Measurements from ENCODE around the gene ARL2BP. TPM values are rescaled to one million over a fixed set of nuclear protein-coding genes. Genes with fewer than 3 reads are reported as not detected.

The ARL2BP gene
- total and polyA plus RNA-seq, 7 donors = 28.6 to 85.6 (median 64.7) TPM

DNA sequence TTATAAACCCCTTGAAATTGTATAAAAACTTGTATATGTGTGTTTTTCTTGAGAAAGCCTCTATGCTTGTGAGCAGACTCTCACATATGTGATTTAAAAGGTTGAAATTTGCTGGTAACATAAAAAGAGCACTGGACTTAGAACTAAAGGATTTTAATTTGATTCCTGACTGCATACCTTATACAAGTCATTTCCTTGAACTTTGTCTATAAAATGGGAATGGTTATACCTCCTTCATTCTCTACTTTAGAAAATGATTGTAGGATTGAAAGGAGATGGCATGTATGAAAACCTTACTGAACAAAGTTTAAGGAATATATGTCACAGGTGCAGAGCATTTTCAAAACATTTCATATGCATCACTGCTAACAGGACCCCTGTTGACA is 10.4 kb upstream of the ARL2BP start:
- Histone ChIP-seq H3K27me3 (no peaks in the 10 kb centered on the region), H3K4me3 (no peak overlapping the region), H3K4me1 (no peaks in the 10 kb centered on the region), H3K27ac (no peak overlapping the region), H3K9me3 (no peaks in the 10 kb centered on the region), H3K36me3 (peaks cover 41 to 100% (median 56%) of the 10 kb centered on the region in 4 donors)
- TF ChIP-seq POLR2AphosphoS5 (IDR thresholded peaks at IDR 0.05) (no peak), POLR2A (IDR thresholded peaks at IDR 0.05) (no peak), EP300 (IDR thresholded peaks at IDR 0.05) (no peak)
- TF ChIP-seq, protein P1, sequence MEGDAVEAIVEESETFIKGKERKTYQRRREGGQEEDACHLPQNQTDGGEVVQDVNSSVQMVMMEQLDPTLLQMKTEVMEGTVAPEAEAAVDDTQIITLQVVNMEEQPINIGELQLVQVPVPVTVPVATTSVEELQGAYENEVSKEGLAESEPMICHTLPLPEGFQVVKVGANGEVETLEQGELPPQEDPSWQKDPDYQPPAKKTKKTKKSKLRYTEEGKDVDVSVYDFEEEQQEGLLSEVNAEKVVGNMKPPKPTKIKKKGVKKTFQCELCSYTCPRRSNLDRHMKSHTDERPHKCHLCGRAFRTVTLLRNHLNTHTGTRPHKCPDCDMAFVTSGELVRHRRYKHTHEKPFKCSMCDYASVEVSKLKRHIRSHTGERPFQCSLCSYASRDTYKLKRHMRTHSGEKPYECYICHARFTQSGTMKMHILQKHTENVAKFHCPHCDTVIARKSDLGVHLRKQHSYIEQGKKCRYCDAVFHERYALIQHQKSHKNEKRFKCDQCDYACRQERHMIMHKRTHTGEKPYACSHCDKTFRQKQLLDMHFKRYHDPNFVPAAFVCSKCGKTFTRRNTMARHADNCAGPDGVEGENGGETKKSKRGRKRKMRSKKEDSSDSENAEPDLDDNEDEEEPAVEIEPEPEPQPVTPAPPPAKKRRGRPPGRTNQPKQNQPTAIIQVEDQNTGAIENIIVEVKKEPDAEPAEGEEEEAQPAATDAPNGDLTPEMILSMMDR (IDR thresholded peaks at IDR 0.05) = no peak
- no peak for DNase-seq
- intact Hi-C loops (cut with DNase I) = no loop called here

DNA sequence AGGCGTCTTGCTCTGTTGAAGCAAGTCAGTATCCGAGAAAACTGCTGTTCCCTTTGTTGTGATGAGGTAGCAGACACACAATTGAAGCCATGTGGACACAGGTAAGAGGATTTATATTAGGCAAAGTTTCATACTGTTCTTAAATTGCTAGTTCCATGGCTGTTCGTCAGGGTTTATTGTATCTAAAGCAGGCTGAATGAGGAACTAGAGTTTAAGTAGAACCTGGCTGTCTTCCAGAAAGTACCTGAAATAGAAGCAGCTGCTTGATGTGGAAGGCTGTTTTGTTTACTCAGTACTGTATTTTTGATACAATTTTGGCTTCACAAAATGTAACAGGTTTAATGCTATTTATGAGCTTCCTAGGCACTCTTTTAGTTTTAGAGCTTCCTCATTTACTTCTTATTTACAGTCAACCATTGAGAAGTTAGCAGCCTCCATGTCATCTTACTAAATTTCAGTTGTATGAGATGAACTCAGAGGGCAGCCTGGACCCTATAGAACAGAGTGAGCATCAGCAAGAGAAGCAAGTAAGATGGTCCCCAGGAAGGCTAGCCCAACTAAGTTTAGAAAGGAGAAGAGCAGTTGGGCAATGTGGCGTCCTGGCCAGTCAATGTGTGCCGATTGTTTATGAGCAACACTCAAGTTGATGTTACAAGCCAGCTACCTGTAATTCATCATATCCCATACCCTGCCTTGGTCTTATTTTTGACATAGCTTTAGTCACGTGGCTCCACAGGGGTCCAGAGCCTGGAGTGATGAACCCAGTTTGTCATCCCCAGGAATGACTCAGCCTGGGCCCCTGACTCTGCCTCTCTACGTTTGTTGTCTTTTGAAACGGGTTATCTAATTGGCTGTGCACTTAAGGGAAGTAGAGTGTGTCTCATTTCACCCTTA is 9.7 kb upstream of the ARL2BP start:
- no peak overlapping the region for H3K4me3 ChIP-seq

DNA sequence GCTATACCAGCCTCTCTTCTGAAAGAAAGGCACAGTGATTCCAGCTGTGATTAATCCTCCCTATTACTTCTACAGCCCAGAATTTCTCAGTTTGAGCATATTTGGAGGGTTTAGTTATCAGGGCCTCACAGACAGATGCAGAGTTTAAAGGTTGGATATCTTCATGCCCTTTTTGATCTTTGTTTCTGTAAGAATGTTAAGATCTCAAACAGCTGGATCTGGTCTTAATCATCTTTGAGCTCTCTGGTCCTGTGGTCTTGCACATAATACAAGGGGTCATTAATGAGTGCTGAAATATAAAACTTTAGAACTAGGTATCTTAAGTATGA is 9.1 kb upstream of the ARL2BP start:
- Histone ChIP-seq H3K4me1 (no peaks in the 10 kb centered on the region), H3K27ac (no peak overlapping the region), H3K27me3 (no peaks in the 10 kb centered on the region), H3K4me3 (no peak overlapping the region), H3K36me3 (peaks cover 35 to 96% (median 48%) of the 10 kb centered on the region in 4 donors), H3K9me3 (no peaks in the 10 kb centered on the region)
- no peak for DNase-seq
- intact Hi-C loops (cut with DNase I) = no loop called here
- TF ChIP-seq POLR2AphosphoS5 (IDR thresholded peaks at IDR 0.05) = no peak
- TF ChIP-seq, protein P1 (IDR thresholded peaks at IDR 0.05) = no peak
- TF ChIP-seq EP300 (IDR thresholded peaks at IDR 0.05) = no peak
- TF ChIP-seq POLR2A (IDR thresholded peaks at IDR 0.05) = no peak

More for the DNA sequence above, 9.7 kb upstream of the ARL2BP start:
- Histone ChIP-seq H3K27me3 (no peaks in the 10 kb centered on the region), H3K4me1 (no peaks in the 10 kb centered on the region), H3K36me3 (peaks cover 41 to 100% (median 53%) of the 10 kb centered on the region in 4 donors), H3K27ac (no peak overlapping the region), H3K9me3 (no peaks in the 10 kb centered on the region)
- 51 to 65% methylated on average over 8 of the region's 8 CpGs for WGBS, 2 donors
- DNase-seq = no peak
- TF ChIP-seq, protein P1 (IDR thresholded peaks at IDR 0.05) = no peak
- no peak for TF ChIP-seq EP300 (IDR thresholded peaks at IDR 0.05)
- no peak for TF ChIP-seq POLR2AphosphoS5 (IDR thresholded peaks at IDR 0.05)
- TF ChIP-seq POLR2A (IDR thresholded peaks at IDR 0.05) = no peak
- intact Hi-C loops (cut with DNase I) = no loop called here

DNA sequence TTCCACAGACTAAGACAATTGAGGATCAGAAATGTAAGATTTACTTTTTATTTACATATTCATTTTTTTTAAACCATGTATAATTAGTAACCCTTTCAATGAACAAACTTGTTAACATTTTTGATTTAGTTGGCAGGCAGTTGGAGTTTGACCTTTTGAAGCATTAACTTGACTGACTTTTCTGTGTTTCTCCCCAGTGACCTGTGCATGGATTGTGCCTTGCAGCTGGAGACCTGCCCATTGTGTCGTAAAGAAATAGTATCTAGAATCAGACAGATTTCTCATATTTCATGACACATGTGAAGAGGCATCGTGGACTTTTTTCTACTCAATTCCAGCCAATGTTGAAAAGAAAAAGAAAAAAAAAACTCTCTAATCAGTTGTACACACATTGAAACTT is 6.4 kb upstream of the ARL2BP start:
- Histone ChIP-seq H3K9me3 (no peaks in the 10 kb centered on the region), H3K4me1 (no peaks in the 10 kb centered on the region), H3K36me3 (peaks cover 12 to 69% (median 25%) of the 10 kb centered on the region in 4 donors), H3K4me3 (no peak overlapping the region), H3K27ac (no peak overlapping the region), H3K27me3 (no peaks in the 10 kb centered on the region)
- TF ChIP-seq POLR2AphosphoS5 (IDR thresholded peaks at IDR 0.05) (no peak), EP300 (IDR thresholded peaks at IDR 0.05) (no peak), POLR2A (IDR thresholded peaks at IDR 0.05) (no peak)
- TF ChIP-seq, protein P1 (IDR thresholded peaks at IDR 0.05) = no peak
- intact Hi-C loops (cut with DNase I) = no loop called here
- no peak for DNase-seq
- WGBS, 2 donors = 59 to 84% methylated on average over 2 of the region's 2 CpGs

Measured in sigmoid colon (tissue), 7 donors.